HG03135 (cell line): ENCODE data around the gene POMT2.

Source experiments
- ATAC-seq: cut with Tn5 transposase; IDR thresholded peaks from one replicate; pipeline ENCODE4 v1.9.1; 2021; ENCODE audit warnings: mild to moderate bottlenecking, moderate library complexity; ENCODE audit not compliant: unreplicated experiment

Gene POMT2

DNA sequence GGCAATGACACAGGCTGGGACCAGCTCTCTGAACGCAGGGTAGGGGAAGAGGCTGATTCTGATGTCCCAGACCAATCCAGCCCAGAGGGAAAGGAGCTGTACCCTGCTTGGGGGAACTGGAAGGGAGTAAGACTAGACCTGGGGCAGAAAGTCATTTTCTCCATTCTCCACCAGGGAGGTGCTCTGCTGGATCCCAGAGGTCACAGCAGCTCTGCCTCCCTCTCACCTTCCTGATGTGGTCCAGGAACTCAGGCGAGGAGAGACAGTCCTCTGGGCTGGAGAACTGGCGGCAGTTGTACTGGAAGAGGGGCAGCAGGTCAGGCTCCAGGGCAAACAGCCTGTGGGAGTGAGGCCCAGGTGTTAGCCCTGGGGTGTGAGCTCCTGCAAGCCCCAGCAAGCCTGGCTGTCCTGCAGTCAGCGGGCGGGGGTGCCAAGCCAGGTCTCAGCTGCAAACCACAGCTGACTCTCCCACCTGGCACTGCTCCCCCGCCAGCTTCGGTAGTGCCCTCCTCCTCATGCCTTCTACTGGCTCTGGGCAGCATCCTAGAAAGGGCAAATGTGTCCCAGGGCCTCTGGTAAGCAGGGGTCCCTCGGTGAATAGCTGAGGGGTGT, 51.6 kb downstream of the POMT2 start:
- no peak for ATAC-seq

DNA sequence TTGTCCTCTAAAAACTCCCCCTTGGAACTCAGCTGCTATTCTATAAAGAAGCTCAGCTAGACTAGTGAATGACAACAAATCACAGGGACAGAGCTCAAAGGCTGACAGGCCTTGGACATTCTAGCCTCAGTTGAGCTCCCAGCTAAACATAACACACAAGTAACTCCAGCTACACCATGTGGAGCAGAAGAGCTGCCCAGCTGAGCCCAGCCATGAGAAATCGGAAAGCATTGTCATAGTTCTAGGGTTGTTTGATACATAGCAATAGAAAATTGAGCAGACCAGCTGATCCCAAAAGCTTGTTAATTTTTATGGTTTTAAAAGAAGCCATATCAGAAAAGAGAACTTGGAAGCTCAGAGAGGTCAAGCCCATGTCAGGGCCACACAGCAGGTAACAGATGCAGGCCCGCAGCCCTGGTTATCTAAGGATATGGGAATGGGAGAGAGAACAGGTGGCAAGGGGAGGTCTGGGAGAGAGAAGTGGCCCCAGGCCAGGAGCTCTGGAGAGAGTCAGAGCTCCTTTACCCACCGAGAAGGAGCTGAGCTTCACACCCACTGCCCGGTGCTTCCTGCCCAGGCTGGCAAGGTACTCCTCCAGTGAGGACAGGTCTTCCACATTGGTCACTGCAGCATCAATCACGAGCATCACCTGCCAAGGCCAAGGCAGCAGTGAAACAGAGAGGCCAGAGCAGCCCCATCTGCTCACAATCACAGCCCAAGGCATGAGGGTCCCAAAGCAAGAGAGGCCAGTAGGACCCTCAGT, 52.6 kb downstream of the POMT2 start:
- ATAC-seq, result no peak

GRCh38 chr14:77266336-77266735, 54.3 kb downstream of the POMT2 start:
- no peak for ATAC-seq

DNA sequence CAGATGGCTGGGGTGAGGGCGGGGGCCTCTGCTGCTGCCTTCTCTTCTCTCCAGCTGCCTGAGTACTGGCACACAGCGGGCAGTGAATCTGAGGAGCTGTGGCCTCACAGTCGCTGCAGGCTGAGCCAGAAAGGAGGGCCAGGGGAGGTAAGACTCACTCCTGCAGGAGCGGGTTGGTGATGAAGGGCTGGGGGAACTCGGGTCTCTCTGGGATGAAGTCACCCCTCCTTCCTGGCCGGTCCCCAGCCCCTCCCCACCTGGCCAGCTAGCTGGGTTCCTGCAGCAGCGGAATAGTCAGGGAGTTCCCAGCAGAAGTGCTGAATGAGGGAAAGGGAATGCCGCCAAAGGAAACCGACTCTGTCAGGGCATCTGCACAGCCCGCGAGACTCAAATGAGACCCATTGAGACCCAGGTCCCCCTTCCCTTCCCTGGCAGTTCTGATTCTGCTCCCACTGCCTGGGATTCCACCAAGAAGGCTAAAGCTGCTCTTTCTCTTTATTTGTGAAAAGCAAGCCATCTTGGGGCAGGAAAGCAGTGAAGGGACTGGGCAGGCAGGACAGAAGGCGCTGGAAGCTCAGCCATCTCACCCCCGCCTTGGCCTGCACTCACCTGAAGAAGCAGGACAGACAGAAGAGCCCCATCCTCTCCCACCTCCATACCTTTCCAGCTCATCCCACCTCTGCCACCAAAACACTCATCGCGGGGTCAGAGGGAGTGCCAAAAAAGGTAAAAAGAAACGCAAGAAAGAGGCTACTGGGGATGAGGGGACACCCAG, 54.9 kb downstream of the POMT2 start:
- no peak for ATAC-seq

GRCh38 chr14:77265187-77265515, 55.5 kb downstream of the POMT2 start:
- no peak for ATAC-seq

DNA sequence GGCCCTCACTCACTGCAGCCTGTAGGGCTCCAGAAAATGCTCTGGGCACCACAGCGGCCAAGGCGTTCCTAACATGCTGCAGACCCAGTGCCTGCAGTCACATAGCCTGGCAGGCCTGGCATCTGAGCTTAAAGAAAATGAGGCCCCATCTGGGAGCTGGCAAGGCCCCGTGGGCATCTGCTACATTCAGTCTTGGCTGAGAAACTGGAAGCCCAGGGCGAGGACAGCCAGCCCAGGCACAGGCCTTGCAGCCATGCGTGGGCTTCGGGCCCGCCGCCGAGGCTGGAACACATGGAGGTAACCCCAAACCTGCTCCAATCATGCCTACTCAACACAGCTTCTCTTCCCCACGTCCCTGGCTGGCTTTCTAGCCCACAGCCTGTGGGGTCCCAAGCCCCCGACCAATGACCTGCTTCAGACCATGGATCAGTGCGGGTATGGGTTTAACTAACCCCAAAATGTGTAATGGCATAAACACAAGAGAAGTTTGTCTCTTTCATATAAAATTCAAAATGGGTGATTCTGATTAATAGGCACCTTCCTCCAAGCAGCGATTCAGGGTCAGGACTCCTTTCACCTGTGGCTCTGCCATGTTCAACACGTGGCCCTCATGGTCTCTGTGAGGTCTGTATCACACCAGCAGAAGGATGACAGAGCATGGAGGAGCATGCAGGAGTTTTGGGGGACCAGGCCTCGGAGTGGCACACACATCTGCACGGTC, 56.1 kb downstream of the POMT2 start:
- ATAC-seq, result no peak

DNA sequence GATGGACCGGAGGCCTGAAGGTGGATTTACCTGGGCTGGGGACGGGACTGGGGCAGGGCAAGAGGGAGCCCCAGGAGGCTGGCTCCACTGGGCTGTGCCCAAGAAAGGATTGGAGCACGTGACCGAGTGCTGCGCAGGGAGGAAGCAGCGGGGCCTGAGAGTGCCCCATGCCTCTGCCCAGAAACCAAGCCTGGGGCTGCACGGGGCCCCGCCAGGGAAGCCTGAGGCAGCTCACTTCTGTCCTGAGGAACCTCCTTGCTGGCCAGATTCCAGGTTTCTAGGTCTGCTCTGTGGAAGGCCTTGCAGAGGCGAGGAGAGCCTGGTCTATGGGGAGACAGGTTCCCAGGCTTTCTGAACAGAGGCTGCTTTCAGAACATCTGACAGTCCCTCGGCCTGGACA, 60.1 kb downstream of the POMT2 start:
- no peak for ATAC-seq

DNA sequence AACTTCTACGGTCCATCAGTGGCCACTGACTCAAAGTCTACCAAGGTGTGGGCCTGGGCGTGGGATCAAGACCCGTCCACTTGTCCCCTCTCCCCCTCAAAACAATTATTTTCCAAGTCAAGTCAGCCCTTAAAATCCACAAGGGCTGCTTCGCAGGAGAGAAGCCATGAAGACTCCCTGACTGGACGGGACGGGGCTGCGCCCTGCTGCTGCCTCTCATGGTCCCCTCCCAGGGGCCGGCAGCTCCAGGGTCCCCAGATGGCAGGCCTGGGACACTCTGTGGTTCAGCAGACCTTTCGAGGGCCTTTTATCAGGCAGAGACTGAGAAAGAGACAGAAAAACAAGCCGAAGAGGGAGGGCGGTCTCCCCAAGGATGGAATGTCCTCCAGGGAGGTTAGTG, 60.5 kb downstream of the POMT2 start:
- ATAC-seq, result no peak

DNA sequence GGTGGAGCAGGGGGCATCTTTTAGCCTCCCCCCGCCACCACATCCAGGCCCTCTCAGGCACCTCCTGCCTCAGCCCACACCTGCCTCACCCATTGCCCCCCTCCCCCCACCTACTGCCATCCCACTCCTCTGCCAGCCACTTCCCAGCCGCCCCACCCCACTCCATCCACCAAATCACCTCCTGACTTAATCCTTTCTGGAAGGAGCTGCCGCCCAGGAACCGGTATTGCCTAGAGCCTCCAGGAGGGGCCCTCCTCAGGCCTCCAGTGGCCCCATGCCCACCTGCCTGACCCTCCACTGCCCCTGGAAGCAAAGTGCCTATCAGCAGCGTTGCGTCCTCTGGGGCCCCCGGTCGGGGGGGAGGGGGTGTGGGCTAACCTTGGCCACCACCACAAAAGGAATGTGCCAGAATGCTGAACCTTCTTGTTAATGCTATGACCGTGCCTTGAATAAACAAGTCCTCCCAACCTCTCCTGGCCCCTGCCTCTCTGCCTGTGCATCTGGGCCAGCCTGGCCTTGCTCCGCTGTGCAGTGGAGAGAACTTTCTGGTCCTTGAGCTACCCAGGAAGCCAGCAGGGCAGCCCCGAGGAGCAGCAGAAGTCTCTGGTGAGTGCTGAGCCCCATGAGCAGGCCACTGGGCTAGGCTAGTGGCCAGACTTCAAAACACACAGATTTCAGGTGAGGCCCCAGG, 61.5 kb downstream of the POMT2 start:
- ATAC-seq, result no peak

- ATAC-seq, result no peak
Measured at GRCh38 chr14:77258566-77258965, 62.1 kb downstream of the POMT2 start.

GRCh38 chr14:77257700-77258099, 63.0 kb downstream of the POMT2 start:
- no peak for ATAC-seq

DNA sequence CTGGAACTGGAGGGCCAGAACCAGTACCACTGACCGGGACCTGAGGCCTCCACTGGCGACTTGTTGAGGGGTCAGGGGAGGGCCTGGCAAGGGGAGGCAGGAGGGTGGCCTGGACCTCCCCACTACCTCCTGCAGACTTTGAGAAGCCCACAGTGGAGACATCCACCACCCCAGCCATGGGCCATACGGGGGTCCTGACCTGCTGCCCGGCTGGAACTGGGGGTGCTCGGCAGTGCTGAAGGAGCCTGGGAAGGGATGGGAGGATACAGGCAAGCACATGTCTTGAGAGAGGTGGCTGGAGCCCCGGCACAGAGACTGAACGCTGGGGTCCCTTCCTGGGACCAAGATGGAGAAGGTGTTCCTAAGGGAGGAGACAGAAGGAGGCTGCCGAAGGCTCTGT, 64.0 kb downstream of the POMT2 start:
- ATAC-seq, result no peak

DNA sequence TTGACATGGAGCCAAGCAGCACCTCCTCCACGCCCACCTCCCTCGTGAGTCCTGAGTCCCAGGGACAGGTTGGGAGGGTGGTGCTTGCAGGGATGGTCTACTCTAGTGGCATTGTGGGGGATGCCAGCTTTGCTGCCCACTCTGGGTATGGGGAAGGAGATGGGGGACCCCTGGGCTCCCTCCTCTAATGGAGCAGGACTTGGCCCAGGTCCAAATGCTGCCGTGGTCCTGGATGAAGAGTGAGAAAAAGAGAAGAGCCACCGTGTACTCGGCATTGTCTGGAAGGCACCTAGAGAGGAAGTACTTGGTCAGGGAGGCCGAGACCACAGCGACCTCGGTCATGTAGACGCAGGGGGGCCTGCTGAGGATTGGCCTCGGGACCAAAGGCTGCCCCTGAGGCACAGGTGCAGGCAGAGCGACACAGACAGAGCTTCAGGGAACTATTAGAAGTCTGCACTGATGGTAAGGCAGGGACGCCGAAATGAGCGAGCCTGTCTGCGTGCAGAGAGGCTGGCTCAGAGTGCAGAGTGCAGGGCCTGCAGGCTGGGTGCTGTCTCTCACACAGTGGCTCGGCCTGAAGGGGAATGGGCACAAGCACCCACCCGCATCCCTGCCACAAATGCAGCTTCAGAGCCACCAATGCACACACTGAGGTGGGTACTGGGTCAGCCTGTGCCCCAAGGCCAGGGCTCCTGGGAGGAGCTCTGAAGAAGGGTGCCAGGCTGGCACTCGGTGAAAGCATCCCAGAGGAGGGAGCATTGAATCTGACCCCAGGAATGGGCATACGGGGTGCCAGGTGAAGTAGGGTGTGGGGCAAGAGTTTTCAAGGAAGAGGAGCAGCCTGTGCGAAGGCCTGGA, 67.1 kb downstream of the POMT2 start:
- ATAC-seq, result no peak

GRCh38 chr14:77251870-77252269, 68.8 kb downstream of the POMT2 start:
- no peak for ATAC-seq

DNA sequence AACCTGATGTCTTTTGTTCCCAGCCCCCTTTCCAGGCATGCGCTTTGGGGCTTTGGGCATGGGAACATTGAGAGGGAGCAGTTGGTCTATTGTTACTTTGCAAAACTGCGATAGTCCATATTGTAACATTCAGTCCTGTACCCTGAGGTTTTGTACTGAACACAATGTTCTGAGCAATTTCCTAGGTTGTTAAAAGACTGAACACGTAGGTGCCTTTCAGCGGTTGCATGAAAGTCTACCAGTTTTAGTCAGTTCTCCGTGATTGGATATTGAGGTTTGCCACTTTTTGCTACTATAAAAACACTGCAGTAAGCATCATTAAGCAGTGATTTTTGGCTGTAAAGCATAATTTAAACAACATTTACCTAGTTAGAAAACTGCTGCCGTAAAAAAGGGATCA, 69.8 kb downstream of the POMT2 start:
- no peak for ATAC-seq

DNA sequence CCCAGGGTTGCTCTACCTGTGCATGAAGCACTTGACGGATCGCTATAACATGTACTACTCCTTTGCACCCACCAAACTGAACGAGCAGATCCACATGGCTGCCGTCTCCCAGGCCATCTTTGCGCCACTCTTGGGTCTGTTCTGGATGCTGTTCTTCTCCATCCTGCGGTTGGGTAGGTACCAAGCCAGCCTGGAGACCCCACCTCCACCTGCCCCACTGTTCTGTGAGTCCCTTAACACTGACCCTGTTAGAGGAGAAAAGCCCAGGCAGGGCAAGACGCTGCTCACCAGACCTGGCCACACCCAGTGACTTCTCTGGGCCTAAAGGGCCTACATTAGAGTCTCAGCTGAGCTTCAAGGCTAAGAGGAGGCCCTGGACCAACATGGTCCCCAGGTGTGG, 71.4 kb downstream of the POMT2 start:
- ATAC-seq, result no peak

GRCh38 chr14:77248666-77249065, 72.0 kb downstream of the POMT2 start:
- ATAC-seq, result no peak

DNA sequence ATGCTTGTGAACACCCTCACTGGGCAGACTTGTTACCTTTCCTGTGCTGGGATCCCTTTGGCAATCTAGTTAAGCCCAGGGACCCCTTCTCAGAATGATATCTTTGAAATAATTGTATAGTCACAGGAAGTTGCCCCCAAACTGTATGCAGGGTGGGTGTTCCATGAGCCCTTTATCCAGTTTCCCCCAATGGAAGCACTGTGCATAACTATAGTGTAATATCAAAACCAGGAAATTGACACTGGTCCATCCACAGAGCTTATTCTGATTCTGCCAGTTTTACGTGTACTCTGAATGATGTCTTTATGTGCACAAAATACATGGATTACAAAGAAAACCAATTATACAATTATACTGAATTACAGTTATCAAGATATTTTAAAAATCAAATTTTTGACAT, 73.9 kb downstream of the POMT2 start:
- ATAC-seq, result no peak

DNA sequence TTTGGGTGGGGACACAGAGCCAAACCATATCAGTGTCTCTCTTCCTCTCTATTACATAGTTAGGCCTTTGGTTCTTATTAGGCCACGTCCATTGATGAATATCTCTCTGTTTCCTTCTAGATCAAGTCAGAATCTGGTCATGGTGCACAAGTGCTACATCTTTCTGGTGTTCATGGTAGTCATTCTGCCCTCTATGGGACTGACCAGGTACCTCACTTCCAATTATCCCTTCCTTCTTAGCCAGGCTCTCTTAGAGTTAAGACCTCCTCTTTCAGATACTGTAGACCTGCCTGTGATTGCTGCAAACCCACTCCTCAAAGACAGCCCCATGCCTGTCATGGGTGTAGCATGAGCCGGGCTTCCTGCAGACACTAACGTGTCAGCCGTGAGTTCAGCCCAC, 74.9 kb downstream of the POMT2 start:
- no peak for ATAC-seq

- no peak for ATAC-seq
Measured at GRCh38 chr14:77243853-77244252, 76.8 kb downstream of the POMT2 start.
